ENCODE results near the gene INTS13. TPM values are rescaled to one million over a fixed set of nuclear protein-coding genes. Genes with fewer than 3 reads are reported as not detected.

INTS13 gene
- total and polyA plus RNA-seq, 3 experiments from 2014 or later: 22.3 to 64.5 (median 58.7) TPM

DNA sequence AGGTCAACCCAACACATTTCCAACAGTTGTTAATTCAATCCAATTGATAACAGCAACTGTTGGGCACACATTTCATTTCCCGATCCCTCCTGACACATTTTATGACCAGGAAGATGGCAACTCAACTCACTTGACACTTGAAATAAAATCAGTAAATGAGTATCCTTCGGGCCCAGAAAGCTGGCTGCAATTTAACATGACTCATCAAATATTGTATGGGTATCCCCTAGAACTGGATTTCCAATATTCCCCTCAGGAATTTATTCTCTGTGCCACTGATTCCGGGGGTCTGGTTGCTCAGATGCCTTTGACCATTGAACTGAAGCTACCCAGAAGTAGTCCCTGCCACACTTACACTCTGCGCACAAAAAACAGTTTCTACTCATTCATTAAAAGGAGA, 42.1 kb downstream of the INTS13 start:
- Mint-ChIP-seq H3K36me3 (peaks cover 11 to 20% (median 15%) of the 10 kb centered on the region in 3 donors), H3K4me1 (peaks cover 0 to 3% (median 0%) of the 10 kb centered on the region in 3 donors), H3K27me3 (no peaks in the 10 kb centered on the region), H3K4me3 (no peak overlapping the region), H3K27ac (no peak overlapping the region), H3K9me3 (peaks cover 0 to 2% (median 0%) of the 10 kb centered on the region in 5 donors)
- peaks cover 8% of the 10 kb centered on the region for H3K36me3 ChIP-seq (ENCODE audit: insufficient read depth, low read length)
- no peak for DNase-seq
- ChIA-PET POLR2A (no interaction called here), CTCF (interaction anchor here (0.7 to 5.5 kb wide), 2 partner anchors 10 to 11 kb away, joined by 3 to 16 read pairs; no protein-coding TSS in a partner anchor)
- no peaks in the 10 kb centered on the region for H3K9me3 ChIP-seq (ENCODE audit: low read length)
- H3K4me1 ChIP-seq (ENCODE audit: insufficient read depth, low read length): no peaks in the 10 kb centered on the region
- no peaks in the 10 kb centered on the region for H3K27me3 ChIP-seq (ENCODE audit: insufficient read depth, low read length, poor library complexity, severe bottlenecking)
- no peak overlapping the region for H3K4me3 ChIP-seq (ENCODE audit: low read length)
- H3K27ac ChIP-seq (ENCODE audit: low read depth, low read length): no peak overlapping the region

DNA sequence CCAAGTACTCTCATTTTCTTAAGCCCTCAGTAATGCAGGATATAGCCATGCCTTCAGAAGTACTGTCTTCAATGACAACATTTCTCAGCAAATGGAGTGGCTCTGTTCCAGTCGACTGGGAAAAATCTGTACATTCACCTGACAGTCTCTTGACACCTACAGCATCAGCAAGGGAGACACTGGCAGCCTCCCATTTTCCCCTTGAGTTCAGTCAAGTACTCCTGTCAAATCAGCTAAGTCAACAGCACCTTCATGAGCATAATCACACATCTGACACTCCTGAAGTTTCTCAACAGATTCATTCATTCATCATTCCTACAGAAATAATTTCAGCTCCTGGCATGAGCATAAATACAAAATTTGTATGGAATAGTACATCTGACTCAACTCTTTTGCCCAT, 46.1 kb downstream of the INTS13 start:
- ChIA-PET POLR2A (interaction anchor here (1.1 kb wide), 1 partner anchor 58 kb away, joined by 4 read pairs; the partner anchor contains the start of gene ITPR2), CTCF (interaction anchor here (1.4 to 2.0 kb wide), 2 partner anchors 89 to 122 kb away, joined by 3 to 5 read pairs; partner anchors contain the start of gene TM7SF3)
- no peaks in the 10 kb centered on the region for H3K4me1 ChIP-seq (ENCODE audit: insufficient read depth, low read length)
- no peaks in the 10 kb centered on the region for H3K9me3 ChIP-seq (ENCODE audit: low read length)
- Mint-ChIP-seq H3K9me3 (no peaks in the 10 kb centered on the region), H3K4me3 (no peak overlapping the region), H3K27ac (no peak overlapping the region), H3K4me1 (no peaks in the 10 kb centered on the region), H3K27me3 (no peaks in the 10 kb centered on the region), H3K36me3 (peaks cover 0 to 5% (median 0%) of the 10 kb centered on the region in 3 donors)
- no peak overlapping the region for H3K27ac ChIP-seq (ENCODE audit: low read depth, low read length)
- DNase-seq: no peak
- H3K27me3 ChIP-seq (ENCODE audit: insufficient read depth, low read length, poor library complexity, severe bottlenecking): no peaks in the 10 kb centered on the region
- H3K36me3 ChIP-seq (ENCODE audit: insufficient read depth, low read length): no peaks in the 10 kb centered on the region
- no peak overlapping the region for H3K4me3 ChIP-seq (ENCODE audit: low read length)

DNA sequence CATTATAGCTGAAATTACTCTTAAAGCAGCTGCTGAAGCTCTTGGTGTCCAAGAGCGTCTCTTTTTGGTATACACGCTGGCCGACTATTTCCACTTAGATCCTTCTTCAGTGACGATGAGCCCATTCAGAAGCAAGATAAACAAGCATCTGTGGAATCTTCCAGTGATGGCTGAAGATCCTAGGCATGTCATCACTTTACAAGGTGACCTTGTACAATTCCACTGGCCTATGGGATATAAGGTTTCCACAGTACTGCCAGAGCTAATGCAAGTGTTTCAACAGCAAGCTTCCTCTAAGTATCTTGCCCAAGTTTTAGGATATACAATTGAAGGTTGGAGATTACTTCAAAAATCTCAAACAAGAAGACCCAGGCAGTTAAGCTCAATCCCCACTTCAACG, 47.0 kb downstream of the INTS13 start:
- no peaks in the 10 kb centered on the region for H3K27me3 ChIP-seq (ENCODE audit: insufficient read depth, low read length, poor library complexity, severe bottlenecking)
- Mint-ChIP-seq H3K9me3 (no peaks in the 10 kb centered on the region), H3K36me3 (peaks cover 0 to 4% (median 0%) of the 10 kb centered on the region in 3 donors), H3K4me3 (no peak overlapping the region), H3K27me3 (no peaks in the 10 kb centered on the region), H3K4me1 (no peaks in the 10 kb centered on the region), H3K27ac (no peak overlapping the region)
- no peak overlapping the region for H3K27ac ChIP-seq (ENCODE audit: low read depth, low read length)
- no peaks in the 10 kb centered on the region for H3K4me1 ChIP-seq (ENCODE audit: insufficient read depth, low read length)
- no peaks in the 10 kb centered on the region for H3K9me3 ChIP-seq (ENCODE audit: low read length)
- DNase-seq: no peak
- no peaks in the 10 kb centered on the region for H3K36me3 ChIP-seq (ENCODE audit: insufficient read depth, low read length)
- H3K4me3 ChIP-seq (ENCODE audit: low read length): no peak overlapping the region
- CTCF ChIA-PET: interaction anchor here (1.4 to 2.0 kb wide), 2 partner anchors 90 to 123 kb away, joined by 3 to 5 read pairs; partner anchors contain the start of gene TM7SF3
- POLR2A ChIA-PET: no interaction called here

DNA sequence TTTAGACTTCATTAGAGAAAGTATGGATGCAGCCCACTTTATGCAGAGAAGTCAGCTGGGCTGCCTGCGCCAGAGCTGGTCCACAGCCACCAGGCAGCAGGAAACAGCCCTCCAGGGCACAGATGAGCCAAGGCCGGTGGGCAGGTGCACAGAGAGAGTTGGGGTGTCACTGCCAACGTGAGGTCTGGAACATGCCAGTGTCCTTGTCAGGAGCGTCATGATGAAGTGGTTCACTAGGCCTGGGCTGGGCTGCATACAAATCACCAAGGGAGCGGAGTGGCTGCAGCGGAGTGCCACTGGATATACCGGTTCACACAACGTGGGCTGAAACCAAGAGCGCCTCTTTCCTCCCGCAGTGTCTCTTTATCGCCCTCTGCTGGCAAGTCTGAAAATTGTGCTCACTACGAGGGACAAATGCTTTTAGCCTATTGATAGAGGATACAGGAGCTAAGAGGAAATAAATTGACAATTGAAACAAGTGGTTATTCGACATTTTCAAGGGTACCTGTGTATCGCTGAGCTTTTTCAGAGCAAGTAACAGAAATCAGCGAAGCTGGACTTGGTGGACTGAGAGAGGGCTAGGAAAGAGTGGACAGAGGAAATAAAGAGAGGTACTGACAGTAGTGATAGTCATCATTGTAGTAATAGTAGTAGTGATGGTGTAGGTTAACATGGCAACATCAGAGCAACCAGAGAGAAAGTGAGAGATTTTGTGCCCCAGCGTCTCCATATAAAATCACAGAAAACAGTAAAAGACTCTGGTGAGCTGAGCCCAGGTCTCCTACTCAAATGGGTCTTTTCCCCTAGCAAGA, 52.8 kb downstream of the INTS13 start:
- H3K4me3 Mint-ChIP-seq: peak overlapping the region in 6 of 7 donors; percentile 50 to 81 (median 74)
- peaks cover 8 to 9% (median 8%) of the 10 kb centered on the region in 3 donors for H3K4me1 Mint-ChIP-seq
- peak overlapping the region in 1 of 8 donors; percentile 21 for H3K27ac Mint-ChIP-seq
- Histone ChIP-seq H3K9me3 (ENCODE audit: low read length) (no peaks in the 10 kb centered on the region), H3K4me3 (ENCODE audit: low read length) (peak overlapping the region; percentile 31), H3K27me3 (ENCODE audit: insufficient read depth, low read length, poor library complexity, severe bottlenecking) (no peaks in the 10 kb centered on the region), H3K4me1 (ENCODE audit: insufficient read depth, low read length) (no peaks in the 10 kb centered on the region), H3K36me3 (ENCODE audit: insufficient read depth, low read length) (no peaks in the 10 kb centered on the region), H3K27ac (ENCODE audit: low read depth, low read length) (no peak overlapping the region)
- POLR2A ChIA-PET: no interaction called here
- H3K27me3 Mint-ChIP-seq: peaks cover 9 to 11% of the 10 kb centered on the region in 2 donors
- CTCF ChIA-PET: interaction anchor here (0.6 to 2.3 kb wide), 39 partner anchors 8 to 421 kb away, joined by 3 to 16 read pairs (median 4); partner anchors contain the start of genes INTS13, ITPR2 and TM7SF3
- DNase-seq: peak; percentile 71 to 86 (median 76)
- H3K9me3 Mint-ChIP-seq: peaks cover 0 to 5% (median 0%) of the 10 kb centered on the region in 5 donors
- H3K36me3 Mint-ChIP-seq: peaks cover 0 to 3% (median 0%) of the 10 kb centered on the region in 3 donors

DNA sequence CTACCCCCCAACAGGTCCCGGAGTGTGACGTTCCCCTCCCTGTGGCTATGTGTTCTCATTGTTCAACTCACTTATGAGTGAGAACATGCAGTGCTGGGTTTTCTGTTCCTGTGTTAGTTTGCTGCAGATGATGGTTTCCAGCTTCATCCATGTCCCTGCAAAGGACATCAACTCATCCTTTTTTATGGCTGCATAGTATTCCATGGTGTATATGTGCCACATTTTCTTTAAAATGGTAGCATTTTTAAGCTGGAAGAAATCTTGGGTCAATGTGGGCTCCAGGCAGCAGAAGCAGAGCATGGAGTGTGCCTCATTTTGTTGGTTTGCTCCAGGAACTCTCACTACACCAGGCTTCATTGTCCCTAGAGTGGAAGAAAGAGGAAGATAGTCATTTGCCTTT, 57.2 kb downstream of the INTS13 start:
- peaks cover 8 to 9% (median 8%) of the 10 kb centered on the region in 3 donors for H3K4me1 Mint-ChIP-seq
- peaks cover 0 to 3% (median 0%) of the 10 kb centered on the region in 3 donors for H3K36me3 Mint-ChIP-seq
- no peak overlapping the region for H3K27ac Mint-ChIP-seq
- H3K4me3 Mint-ChIP-seq: no peak overlapping the region
- Histone ChIP-seq H3K27ac (ENCODE audit: low read depth, low read length) (no peak overlapping the region), H3K27me3 (ENCODE audit: insufficient read depth, low read length, poor library complexity, severe bottlenecking) (no peaks in the 10 kb centered on the region), H3K36me3 (ENCODE audit: insufficient read depth, low read length) (no peaks in the 10 kb centered on the region), H3K4me1 (ENCODE audit: insufficient read depth, low read length) (no peaks in the 10 kb centered on the region), H3K4me3 (ENCODE audit: low read length) (no peak overlapping the region), H3K9me3 (ENCODE audit: low read length) (no peaks in the 10 kb centered on the region)
- H3K27me3 Mint-ChIP-seq: peaks cover 9 to 11% of the 10 kb centered on the region in 2 donors
- H3K9me3 Mint-ChIP-seq: peaks cover 0 to 5% (median 0%) of the 10 kb centered on the region in 5 donors
- CTCF ChIA-PET: no interaction called here
- POLR2A ChIA-PET: no interaction called here
- no peak for DNase-seq

DNA sequence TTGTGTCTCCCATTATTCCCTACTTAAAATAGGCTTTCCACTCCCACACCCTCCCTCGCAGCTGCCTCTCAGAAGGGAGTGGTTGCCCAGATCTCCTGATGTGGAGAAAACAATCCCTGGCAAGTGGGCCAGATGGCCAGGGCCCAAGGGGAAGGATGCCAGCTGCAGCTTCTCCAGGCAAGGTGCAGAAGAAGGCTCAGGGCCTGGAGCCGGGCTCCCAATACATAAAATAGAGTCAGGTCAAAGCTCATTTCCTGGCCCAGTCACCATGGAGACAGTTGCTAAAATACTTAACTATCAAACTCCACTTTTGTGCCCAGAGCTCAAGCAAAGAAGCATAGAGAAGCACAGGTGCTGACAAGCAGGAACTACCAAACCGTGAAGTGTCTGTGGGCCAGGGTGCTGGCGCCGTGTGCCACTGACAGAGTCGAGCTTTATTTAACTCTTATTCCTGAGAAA, 59.1 kb downstream of the INTS13 start:
- H3K4me3 ChIP-seq (ENCODE audit: low read length): no peak overlapping the region
- Mint-ChIP-seq H3K4me1 (no peaks in the 10 kb centered on the region), H3K36me3 (peaks cover 0 to 2% (median 0%) of the 10 kb centered on the region in 3 donors), H3K4me3 (no peak overlapping the region), H3K27ac (no peak overlapping the region), H3K27me3 (peaks cover 9% of the 10 kb centered on the region in 2 donors), H3K9me3 (peaks cover 0 to 5% (median 0%) of the 10 kb centered on the region in 5 donors)
- CTCF ChIA-PET: interaction anchor here (0.9 to 1.5 kb wide), 3 partner anchors 9 to 26 kb away, joined by 3 read pairs; no protein-coding TSS in a partner anchor
- POLR2A ChIA-PET: no interaction called here
- no peaks in the 10 kb centered on the region for H3K27me3 ChIP-seq (ENCODE audit: insufficient read depth, low read length, poor library complexity, severe bottlenecking)
- no peaks in the 10 kb centered on the region for H3K4me1 ChIP-seq (ENCODE audit: insufficient read depth, low read length)
- no peaks in the 10 kb centered on the region for H3K36me3 ChIP-seq (ENCODE audit: insufficient read depth, low read length)
- DNase-seq: no peak
- no peaks in the 10 kb centered on the region for H3K9me3 ChIP-seq (ENCODE audit: low read length)
- no peak overlapping the region for H3K27ac ChIP-seq (ENCODE audit: low read depth, low read length)

DNA sequence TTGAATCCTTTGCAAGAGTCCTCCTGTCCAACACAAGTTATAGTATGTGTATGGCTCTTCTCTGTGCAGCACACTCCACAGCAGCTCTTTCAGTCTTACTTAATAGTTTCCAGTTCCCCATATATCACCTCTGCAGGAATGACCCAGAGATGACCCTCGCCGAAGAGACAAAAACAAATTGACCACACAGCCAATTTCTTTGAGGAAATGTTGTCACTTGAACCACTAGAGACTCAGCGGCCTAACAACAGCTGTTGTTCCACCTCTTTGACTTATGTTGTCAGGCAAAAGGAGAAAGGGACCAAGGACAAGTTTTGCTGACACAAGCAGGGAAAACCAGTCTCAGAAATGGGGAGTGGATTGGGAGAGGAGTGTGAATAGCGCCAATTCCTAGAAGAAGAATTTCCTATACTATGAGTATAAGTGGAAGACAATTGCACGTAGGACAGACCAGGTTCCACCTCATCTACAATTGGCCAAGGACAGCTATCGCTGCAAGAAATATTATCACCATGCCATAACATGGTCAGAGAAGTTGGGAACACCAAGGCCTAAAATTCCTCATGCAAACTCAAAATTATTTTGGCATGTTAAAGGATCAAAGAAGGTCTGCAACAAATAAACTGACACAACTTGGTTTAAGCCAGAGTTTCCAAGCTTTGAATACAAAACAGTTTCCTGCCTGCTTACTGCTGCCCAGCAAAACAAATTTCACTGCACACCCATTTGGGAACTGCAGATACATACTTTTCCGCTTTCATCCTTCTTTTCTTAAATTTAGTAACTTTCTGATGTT, 63.1 kb downstream of the INTS13 start:
- H3K27me3 Mint-ChIP-seq: peaks cover 0 to 8% of the 10 kb centered on the region in 2 donors
- Histone ChIP-seq H3K4me1 (ENCODE audit: insufficient read depth, low read length) (no peaks in the 10 kb centered on the region), H3K4me3 (ENCODE audit: low read length) (no peak overlapping the region), H3K9me3 (ENCODE audit: low read length) (no peaks in the 10 kb centered on the region), H3K27ac (ENCODE audit: low read depth, low read length) (no peak overlapping the region), H3K27me3 (ENCODE audit: insufficient read depth, low read length, poor library complexity, severe bottlenecking) (no peaks in the 10 kb centered on the region), H3K36me3 (ENCODE audit: insufficient read depth, low read length) (no peaks in the 10 kb centered on the region)
- H3K9me3 Mint-ChIP-seq: no peaks in the 10 kb centered on the region
- no peak for DNase-seq
- no peaks in the 10 kb centered on the region for H3K4me1 Mint-ChIP-seq
- POLR2A ChIA-PET: no interaction called here
- CTCF ChIA-PET: interaction anchor here (0.7 to 2.8 kb wide), 2 partner anchors 10 to 430 kb away, joined by 3 to 14 read pairs; no protein-coding TSS in a partner anchor
- H3K27ac Mint-ChIP-seq: peak overlapping the region in 1 of 8 donors; percentile 9
- no peaks in the 10 kb centered on the region for H3K36me3 Mint-ChIP-seq
- no peak overlapping the region for H3K4me3 Mint-ChIP-seq

All from CD8-positive, alpha-beta memory T cell (primary cell).